GM21367 (cell line): Measurements from ENCODE around the gene IQCF6.
"Not testable (repeated sequence)": the region's sequence is repeated elsewhere in the genome, so short reads cannot be mapped to it uniquely, and the experiment has no call there.

Source experiments
- ATAC-seq: cut with Tn5 transposase; IDR thresholded peaks from one replicate; pipeline ENCODE4 v1.9.1; 2021; ENCODE audit not compliant: unreplicated experiment

Gene IQCF6

GRCh38 chr3:51773529-51774056, 5.4 kb downstream of the IQCF6 start:
- ATAC-seq = no peak

GRCh38 chr3:51759203-51759602, 19.8 kb downstream of the IQCF6 start:
- no peak for ATAC-seq

GRCh38 chr3:51753763-51754750, 25.0 kb downstream of the IQCF6 start:
- not testable (repeated sequence) for ATAC-seq

GRCh38 chr3:51751287-51751686, 27.8 kb downstream of the IQCF6 start:
- no peak for ATAC-seq

- ATAC-seq = no peak
Observed at GRCh38 chr3:51750878-51751277, 28.2 kb downstream of the IQCF6 start.

- ATAC-seq = no peak
Observed at GRCh38 chr3:51748327-51748726, 30.7 kb downstream of the IQCF6 start.

- no peak for ATAC-seq
Observed at GRCh38 chr3:51747840-51748239, 31.2 kb downstream of the IQCF6 start.

- not testable (repeated sequence) for ATAC-seq
Observed at GRCh38 chr3:51742978-51743377, 36.1 kb downstream of the IQCF6 start.

GRCh38 chr3:51742320-51742719, 36.7 kb downstream of the IQCF6 start:
- ATAC-seq = not testable (repeated sequence)

GRCh38 chr3:51739110-51739509, 39.9 kb downstream of the IQCF6 start:
- no peak for ATAC-seq

- ATAC-seq = no peak
Observed at GRCh38 chr3:51735950-51736349, 43.1 kb downstream of the IQCF6 start.

- no peak for ATAC-seq
Observed at GRCh38 chr3:51735039-51735438, 44.0 kb downstream of the IQCF6 start.

GRCh38 chr3:51734572-51734907, 44.5 kb downstream of the IQCF6 start:
- no peak for ATAC-seq

- ATAC-seq = no peak
Observed at GRCh38 chr3:51733859-51734571, 45.0 kb downstream of the IQCF6 start.

GRCh38 chr3:51729042-51729633, 49.9 kb downstream of the IQCF6 start:
- no peak for ATAC-seq
